HL-60 (cell line): ENCODE measurements around the gene HSPA13.
A peak's percentile ranks its signal among the peaks of the same experiment; 100 is the strongest.

Source experiments
- DNase-seq, 2 experiments: peaks; one replicate each; pipeline ENCODE4 v3.0.0-alpha.2; 2010 to 2020; ENCODE audit warnings: low read depth in 1 of 2, low spot score in 1 of 2
- H3K27ac ChIP-seq: fragments of 250-450 bp; sonication (Bioruptor Pico); replicated peaks from 2 replicates; pipeline ENCODE4 v1.5.1; 2020; ENCODE audit warnings: mild to moderate bottlenecking, moderate library complexity
- H3K27me3 ChIP-seq: fragments of 250-450 bp; sonication (Bioruptor Pico); 2 replicates; pipeline ENCODE4 v1.5.1; 2021; ENCODE audit warnings: mild to moderate bottlenecking, moderate library complexity; ENCODE audit not compliant: insufficient read depth, poor library complexity, severe bottlenecking
- H3K4me3 ChIP-seq: replicated peaks from 2 replicates; pipeline ENCODE4 v1.5.1; 2011; ENCODE audit warnings: mild to moderate bottlenecking, control low read depth, low read length; ENCODE audit not compliant: insufficient read depth
- GABPA ChIP-seq: IDR thresholded peaks from 2 replicates; pipeline ENCODE4 v1.6.1; 2012; ENCODE audit warnings: low read depth
- POLR2AphosphoS5 ChIP-seq: IDR thresholded peaks from 2 replicates; pipeline ENCODE4 v1.6.1; 2012; ENCODE audit warnings: low read depth
- REST ChIP-seq: IDR thresholded peaks from 2 replicates; pipeline ENCODE4 v1.6.1; 2012; ENCODE audit warnings: low read depth; ENCODE audit not compliant: insufficient replicate concordance
- SPI1 ChIP-seq: IDR thresholded peaks from 2 replicates; pipeline ENCODE4 v1.6.1; 2012; ENCODE audit warnings: low read depth, mild to moderate bottlenecking, borderline replicate concordance
- TF ChIP-seq, protein P1 (sequence below): IDR thresholded peaks from one replicate; pipeline ENCODE4 v1.5.1; 2011; ENCODE audit warnings: low read length, control low read depth, inconsistent platforms; ENCODE audit not compliant: insufficient read depth

The HSPA13 gene

GRCh38 chr21:14384453-14384852 lies 1.5 kb upstream of the HSPA13 start:
- Histone ChIP-seq H3K4me3 (no peak overlapping the region), H3K27ac (peak overlapping the region; percentile 85; the same call in 1 of the 2 replicates)

DNA sequence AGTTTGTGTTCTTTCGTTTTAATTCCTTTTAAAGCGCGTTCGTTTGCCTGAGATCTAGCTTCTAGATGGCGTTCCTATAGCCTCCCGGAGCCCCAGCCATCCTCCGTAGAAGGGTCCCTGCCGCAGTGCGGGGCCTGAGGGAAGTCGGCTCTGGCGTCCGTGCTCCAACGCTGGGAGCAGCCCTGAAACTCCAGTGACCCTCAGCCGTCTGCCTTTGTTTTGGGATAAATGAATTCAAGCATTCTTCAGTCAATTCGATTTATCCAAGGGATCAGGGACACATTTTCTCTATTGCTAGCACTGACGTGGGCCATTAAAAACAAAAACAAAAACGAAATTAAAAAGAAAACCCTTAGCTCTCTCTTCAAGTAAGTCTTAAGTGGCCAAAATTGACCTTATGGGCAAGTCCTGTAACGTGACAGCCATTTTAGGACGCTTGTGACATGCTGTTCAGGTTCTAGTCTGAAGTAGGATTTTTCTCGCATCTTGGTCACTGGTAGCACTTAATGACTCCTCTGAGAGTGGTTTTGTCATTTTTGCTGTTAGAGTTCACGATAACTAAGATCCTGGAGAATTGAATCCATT lies 742 bp upstream of the HSPA13 start:
- Histone ChIP-seq H3K27me3 (no peaks in the 10 kb centered on the region), H3K4me3 (peak overlapping the region; percentile 55), H3K27ac (peak overlapping the region; percentile 85)
- TF ChIP-seq SPI1, result no peak
- TF ChIP-seq, protein P1, sequence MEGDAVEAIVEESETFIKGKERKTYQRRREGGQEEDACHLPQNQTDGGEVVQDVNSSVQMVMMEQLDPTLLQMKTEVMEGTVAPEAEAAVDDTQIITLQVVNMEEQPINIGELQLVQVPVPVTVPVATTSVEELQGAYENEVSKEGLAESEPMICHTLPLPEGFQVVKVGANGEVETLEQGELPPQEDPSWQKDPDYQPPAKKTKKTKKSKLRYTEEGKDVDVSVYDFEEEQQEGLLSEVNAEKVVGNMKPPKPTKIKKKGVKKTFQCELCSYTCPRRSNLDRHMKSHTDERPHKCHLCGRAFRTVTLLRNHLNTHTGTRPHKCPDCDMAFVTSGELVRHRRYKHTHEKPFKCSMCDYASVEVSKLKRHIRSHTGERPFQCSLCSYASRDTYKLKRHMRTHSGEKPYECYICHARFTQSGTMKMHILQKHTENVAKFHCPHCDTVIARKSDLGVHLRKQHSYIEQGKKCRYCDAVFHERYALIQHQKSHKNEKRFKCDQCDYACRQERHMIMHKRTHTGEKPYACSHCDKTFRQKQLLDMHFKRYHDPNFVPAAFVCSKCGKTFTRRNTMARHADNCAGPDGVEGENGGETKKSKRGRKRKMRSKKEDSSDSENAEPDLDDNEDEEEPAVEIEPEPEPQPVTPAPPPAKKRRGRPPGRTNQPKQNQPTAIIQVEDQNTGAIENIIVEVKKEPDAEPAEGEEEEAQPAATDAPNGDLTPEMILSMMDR, result no peak
- no peak for TF ChIP-seq GABPA
- TF ChIP-seq POLR2AphosphoS5, result no peak; the same call in 1 of the 2 replicates
- no peak for TF ChIP-seq REST
- DNase-seq, result peak in 1 of 2 experiments; percentile 12

More at GRCh38 chr21:14384453-14384852, 1.5 kb upstream of the HSPA13 start:
- no peak for DNase-seq
- no peaks in the 10 kb centered on the region for H3K27me3 ChIP-seq
- TF ChIP-seq, protein P1, result no peak
- TF ChIP-seq GABPA (no peak), SPI1 (no peak), POLR2AphosphoS5 (no peak), REST (no peak)

DNA sequence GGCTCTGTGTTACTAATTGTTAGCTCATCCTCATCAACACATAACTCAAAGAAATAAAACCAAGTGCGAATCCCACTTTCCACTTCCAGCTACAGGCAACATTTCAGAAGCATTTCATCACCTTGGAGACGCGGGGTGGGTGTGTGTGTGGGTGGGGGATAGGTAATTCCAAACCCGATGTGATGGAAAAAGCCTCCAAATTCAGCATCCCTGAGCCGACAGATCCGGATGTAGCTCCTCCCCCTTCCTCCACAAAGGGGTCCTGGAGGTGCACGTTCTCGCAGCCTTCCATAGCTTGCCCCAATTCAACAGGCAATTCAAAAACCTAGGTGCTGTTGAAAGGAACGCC lies 486 bp downstream of the HSPA13 start:
- TF ChIP-seq POLR2AphosphoS5, result no peak
- no peak for TF ChIP-seq REST
- TF ChIP-seq SPI1, result no peak
- TF ChIP-seq GABPA, result no peak
- TF ChIP-seq, protein P1, result no peak
- Histone ChIP-seq H3K27me3 (no peaks in the 10 kb centered on the region), H3K4me3 (peak overlapping the region; percentile 99), H3K27ac (peak overlapping the region; percentile 69)
- DNase-seq, result no peak
